ENCODE measurements around the gene RUNX2.

DNA sequence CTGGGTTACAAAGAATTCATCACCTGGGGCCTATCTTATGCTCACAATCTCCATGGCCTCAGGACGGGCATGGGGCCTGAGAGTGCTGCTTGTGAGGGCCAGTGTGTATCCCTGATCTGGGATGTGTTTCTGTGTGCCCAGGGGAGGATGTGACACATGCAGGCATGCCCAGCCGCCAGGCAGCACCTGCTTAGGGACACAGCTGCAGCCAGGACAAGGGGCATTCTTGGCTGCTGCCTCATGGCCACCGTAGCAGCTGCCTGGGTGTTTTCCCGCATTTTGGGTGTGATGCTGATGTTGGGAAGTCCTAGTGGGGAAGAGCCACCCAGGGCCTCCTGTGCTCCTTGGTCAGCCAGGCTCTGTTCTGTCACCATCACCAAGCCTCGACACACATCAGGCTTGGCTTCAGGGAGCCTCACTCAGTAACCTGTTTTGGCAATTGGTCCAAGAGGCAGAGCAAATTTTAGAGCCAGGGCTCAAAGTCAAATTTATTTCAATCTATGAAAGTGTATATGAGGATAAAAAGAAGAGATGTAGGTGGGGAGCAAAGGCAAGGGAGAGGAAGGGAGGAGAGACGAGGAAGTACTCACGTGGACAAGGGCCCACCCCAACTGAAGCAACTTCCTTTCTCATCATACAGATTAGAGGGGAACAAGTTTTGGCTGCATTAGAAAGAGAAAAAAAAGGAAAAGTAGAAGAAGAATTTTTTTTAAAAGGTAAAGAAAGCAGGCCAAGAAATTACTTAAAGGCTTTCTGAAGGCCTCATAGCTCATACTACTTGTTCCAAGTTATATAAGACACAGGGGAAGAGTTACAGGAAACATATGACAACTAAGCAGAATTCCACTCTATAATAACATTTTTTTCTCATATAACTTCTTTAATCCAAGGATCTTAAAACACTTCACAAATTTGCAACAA is 319.5 kb downstream of the RUNX2 start:
- TF ChIP-seq, protein P1, sequence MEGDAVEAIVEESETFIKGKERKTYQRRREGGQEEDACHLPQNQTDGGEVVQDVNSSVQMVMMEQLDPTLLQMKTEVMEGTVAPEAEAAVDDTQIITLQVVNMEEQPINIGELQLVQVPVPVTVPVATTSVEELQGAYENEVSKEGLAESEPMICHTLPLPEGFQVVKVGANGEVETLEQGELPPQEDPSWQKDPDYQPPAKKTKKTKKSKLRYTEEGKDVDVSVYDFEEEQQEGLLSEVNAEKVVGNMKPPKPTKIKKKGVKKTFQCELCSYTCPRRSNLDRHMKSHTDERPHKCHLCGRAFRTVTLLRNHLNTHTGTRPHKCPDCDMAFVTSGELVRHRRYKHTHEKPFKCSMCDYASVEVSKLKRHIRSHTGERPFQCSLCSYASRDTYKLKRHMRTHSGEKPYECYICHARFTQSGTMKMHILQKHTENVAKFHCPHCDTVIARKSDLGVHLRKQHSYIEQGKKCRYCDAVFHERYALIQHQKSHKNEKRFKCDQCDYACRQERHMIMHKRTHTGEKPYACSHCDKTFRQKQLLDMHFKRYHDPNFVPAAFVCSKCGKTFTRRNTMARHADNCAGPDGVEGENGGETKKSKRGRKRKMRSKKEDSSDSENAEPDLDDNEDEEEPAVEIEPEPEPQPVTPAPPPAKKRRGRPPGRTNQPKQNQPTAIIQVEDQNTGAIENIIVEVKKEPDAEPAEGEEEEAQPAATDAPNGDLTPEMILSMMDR (IDR thresholded peaks at IDR 0.05): no peak
- no peak for TF ChIP-seq EZH2 (IDR thresholded peaks at IDR 0.05; ENCODE audit: borderline replicate concordance, insufficient read depth, low read depth, low read length, poor library complexity, severe bottlenecking)
